IMR-90 (cell line): ENCODE data around the gene NME4. TPM values are rescaled to one million over a fixed set of nuclear protein-coding genes. Genes with fewer than 3 reads are reported as not detected.

ENCODE experiments used
- ATAC-seq: fragments of 200-7000 bp; cut with Tn5 transposase; 2 replicates; pipeline ENCODE4 v1.9.1; 2020; ENCODE audit warnings: low read depth, mild to moderate bottlenecking, moderate library complexity
- BruUV-seq: library from RNA; stranded (reverse); fragments of 400-500 nt; replicated peaks from 2 replicates; lab custom pipeline; 2021; lab: Mats Ljungman, UMichigan
- CTCF ChIA-PET: fragments of 300-600 bp; formaldehyde crosslinking; extraction: SDS; loops from one replicate; lab custom pipeline; 2021; ENCODE audit warnings: antibody characterized with exemption; lab: Yijun Ruan, JAX
- POLR2A ChIA-PET: fragments of 300-600 bp; sonication (Branson Sonifier 250); formaldehyde crosslinking; loops from one replicate; lab custom pipeline; 2022; ENCODE audit warnings: antibody characterized with exemption; ENCODE audit not compliant: unreplicated experiment; lab: Charles Lee
- DNase-seq: peaks from one replicate; pipeline ENCODE4 v3.0.0; 2013
- H2AFZ ChIP-seq: replicated peaks from 2 replicates; pipeline ENCODE3; 2013; ENCODE audit warnings: low read length, mild to moderate bottlenecking; ENCODE audit not compliant: poor library complexity
- H2AK5ac ChIP-seq: 2 replicates; pipeline ENCODE4 v1.6.1; 2013; ENCODE audit warnings: low read depth, low read length, inconsistent platforms
- H2AK9ac ChIP-seq: replicated peaks from 2 replicates; pipeline ENCODE3; 2013; ENCODE audit warnings: mild to moderate bottlenecking, low read depth, low read length, moderate library complexity; ENCODE audit not compliant: poor library complexity
- H2BK120ac ChIP-seq: 2 replicates; pipeline ENCODE4 v1.6.1; 2013; ENCODE audit warnings: low read depth, low read length, inconsistent platforms
- H2BK15ac ChIP-seq: 3 replicates; pipeline ENCODE4 v1.6.1; 2013; ENCODE audit warnings: low read depth, low read length, inconsistent platforms
- H2BK20ac ChIP-seq: 2 replicates; pipeline ENCODE4 v1.6.1; 2013; ENCODE audit warnings: low read depth, mild to moderate bottlenecking, inconsistent platforms, low read length, moderate library complexity
- H2BK5ac ChIP-seq: 2 replicates; pipeline ENCODE4 v1.6.1; 2013; ENCODE audit warnings: mild to moderate bottlenecking, low read depth, low read length, inconsistent platforms; ENCODE audit not compliant: poor library complexity, severe bottlenecking
- H3K14ac ChIP-seq: replicated peaks from 2 replicates; pipeline ENCODE4 v1.6.1; 2013; ENCODE audit warnings: low read depth, low read length, inconsistent platforms
- H3K18ac ChIP-seq: 2 replicates; pipeline ENCODE4 v1.6.1; 2013; ENCODE audit warnings: low read depth, low read length, control low read depth
- H3K23ac ChIP-seq: 2 replicates; pipeline ENCODE4 v1.6.1; 2013; ENCODE audit warnings: low read depth, low read length, inconsistent platforms
- H3K27ac ChIP-seq: 2 replicates; pipeline ENCODE4 v1.5.1; 2013; ENCODE audit warnings: mild to moderate bottlenecking, control low read depth, low read length; ENCODE audit not compliant: insufficient read depth
- H3K27me3 ChIP-seq: 2 replicates; pipeline ENCODE4 v1.6.1; 2013; ENCODE audit warnings: low read length; ENCODE audit not compliant: control insufficient read depth, insufficient read depth
- H3K36me3 ChIP-seq: 2 replicates; pipeline ENCODE4 v1.6.1; 2013; ENCODE audit warnings: low read length, mixed read lengths; ENCODE audit not compliant: control insufficient read depth, insufficient read depth
- H3K4ac ChIP-seq: 2 replicates; pipeline ENCODE4 v1.6.1; 2013; ENCODE audit warnings: low read depth, low read length, inconsistent platforms
- H3K4me1 ChIP-seq: 2 replicates; pipeline ENCODE4 v1.6.1; 2013; ENCODE audit warnings: low read length, mixed read lengths; ENCODE audit not compliant: control insufficient read depth, insufficient read depth
- H3K4me2 ChIP-seq: 2 replicates; pipeline ENCODE4 v1.6.1; 2013; ENCODE audit warnings: low read depth, mild to moderate bottlenecking, control low read depth, low read length, moderate library complexity
- H3K4me3 ChIP-seq: 2 replicates; pipeline ENCODE4 v1.5.1; 2013; ENCODE audit warnings: low read depth, mild to moderate bottlenecking, control low read depth, low read length, moderate library complexity; ENCODE audit not compliant: insufficient read depth
- H3K56ac ChIP-seq: 2 replicates; pipeline ENCODE4 v1.6.1; 2013; ENCODE audit warnings: low read length, inconsistent platforms; ENCODE audit not compliant: insufficient read depth; ENCODE audit errors: extremely low read depth
- H3K79me1 ChIP-seq, 2 experiments: 2 replicates each; pipeline ENCODE4 v1.6.1; 2013; ENCODE audit warnings: low read length in 2 of 2, inconsistent platforms in 1 of 2, low read depth in 1 of 2
- H3K9ac ChIP-seq: 2 replicates; pipeline ENCODE4 v1.6.1; 2013; ENCODE audit warnings: low read depth, low read length, control low read depth
- H3K9me1 ChIP-seq: 2 replicates; pipeline ENCODE4 v1.6.1; 2013; ENCODE audit warnings: low read length, inconsistent platforms; ENCODE audit not compliant: insufficient read depth
- H3K9me3 ChIP-seq: 2 replicates; pipeline ENCODE4 v1.6.1; 2013; ENCODE audit warnings: low read length; ENCODE audit not compliant: control insufficient read depth, insufficient read depth
- H4K20me1 ChIP-seq: 2 replicates; pipeline ENCODE4 v1.6.1; 2013; ENCODE audit warnings: low read length, inconsistent platforms; ENCODE audit not compliant: insufficient read depth
- H4K5ac ChIP-seq: 2 replicates; pipeline ENCODE4 v1.6.1; 2013; ENCODE audit warnings: mild to moderate bottlenecking, low read depth, low read length, control low read depth
- H4K8ac ChIP-seq, 2 experiments: 2 replicates each; pipeline ENCODE4 v1.6.1; 2013; ENCODE audit warnings: low read depth in 2 of 2, low read length in 2 of 2, control low read depth in 1 of 2, inconsistent platforms in 1 of 2
- H4K91ac ChIP-seq: 2 replicates; pipeline ENCODE4 v1.6.1; 2013; ENCODE audit warnings: low read depth, low read length, inconsistent platforms; ENCODE audit not compliant: insufficient read depth
- BHLHE40 ChIP-seq: fragments of 150-350 bp; IDR thresholded peaks from 2 replicates; pipeline ENCODE4 v1.6.1; 2016; ENCODE audit warnings: mild to moderate bottlenecking, low read depth, low read length
- ELK1 ChIP-seq: fragments of 150-350 bp; IDR thresholded peaks from 2 replicates; pipeline ENCODE4 v1.6.1; 2016; ENCODE audit warnings: low read depth, mild to moderate bottlenecking, low read length, moderate library complexity, borderline replicate concordance
- FOS ChIP-seq: fragments of 150-350 bp; IDR thresholded peaks from 2 replicates; pipeline ENCODE4 v1.6.1; 2016; ENCODE audit warnings: low read depth, low read length
- MAFK ChIP-seq: IDR thresholded peaks from 2 replicates; pipeline ENCODE4 v1.6.1; 2012; ENCODE audit warnings: low read depth, low read length, improper control_type of control experiment
- MAZ ChIP-seq: IDR thresholded peaks from 2 replicates; pipeline ENCODE4 v1.6.1; 2012; ENCODE audit warnings: low read depth, mild to moderate bottlenecking, low read length, improper control_type of control experiment, moderate library complexity, borderline replicate concordance
- MXI1 ChIP-seq: IDR thresholded peaks from 2 replicates; pipeline ENCODE4 v1.6.1; 2012; ENCODE audit warnings: low read depth, mild to moderate bottlenecking, low read length, moderate library complexity, borderline replicate concordance
- POLR2A ChIP-seq: IDR thresholded peaks from 2 replicates; pipeline ENCODE4 v1.6.1; 2012; ENCODE audit warnings: mild to moderate bottlenecking, low read depth, low read length
- RAD21 ChIP-seq: IDR thresholded peaks from 2 replicates; pipeline ENCODE4 v1.6.1; 2012; ENCODE audit warnings: low read length, improper control_type of control experiment
- RCOR1 ChIP-seq: IDR thresholded peaks from 2 replicates; pipeline ENCODE4 v1.6.1; 2012; ENCODE audit warnings: mild to moderate bottlenecking, low read length, improper control_type of control experiment; ENCODE audit not compliant: insufficient replicate concordance
- SMC3 ChIP-seq: fragments of 150-350 bp; IDR thresholded peaks from 2 replicates; pipeline ENCODE4 v1.6.1; 2016; ENCODE audit warnings: low read depth, mild to moderate bottlenecking, antibody characterized with exemption, low read length, moderate library complexity
- WGBS, 2 experiments: methylation state at CpG; one replicate each; pipeline versions ENCODE4 v1.1.5 to v1.1.7; 2013; ENCODE audit warnings: missing lambda C conversion rate in 2 of 2; ENCODE audit not compliant: insufficient read length in 1 of 2; ENCODE audit errors: extremely low coverage in 2 of 2; 5-methylcytosine and 5-hydroxymethylcytosine counted together
- dilution Hi-C: fragments of 300-500 bp; cut with HindIII; formaldehyde crosslinking; loops from one replicate; pipeline ENCODE4 v1.14.3; 2018; ENCODE audit warnings: low sequenced_read_pairs; ENCODE audit not compliant: unreplicated experiment
- in situ Hi-C: fragments of 300-500 bp; cut with MboI; formaldehyde crosslinking; loops from 3 replicates; pipeline ENCODE4 v1.14.3; 2019; ENCODE audit warnings: low sequenced_read_pairs, inconsistent platforms, mixed read lengths
- intact Hi-C: fragments of 100-400 bp; cut with micrococcal nuclease; formaldehyde crosslinking; loops from 2 replicates; pipeline ENCODE4 v1.10.0; 2022
- polyA plus RNA-seq, 3 experiments: library from polyadenylated mRNA; depleted of rRNA; stranded (reverse); fragments of >200 nt; gene quantifications; 2 replicates each; pipeline ENCODE4 v1.2.3, GENCODE V29; 2012; ENCODE audit warnings: low replicate concordance in 1 of 3
- total RNA-seq: library from RNA; depleted of rRNA; stranded (reverse); fragments of >200 nt; gene quantifications from 2 replicates; pipeline ENCODE4 v1.2.3, GENCODE V29; 2012
- TF ChIP-seq, protein P1 (sequence below): fragments of 150-350 bp; IDR thresholded peaks from 2 replicates; pipeline ENCODE4 v1.6.1; 2017; ENCODE audit warnings: mild to moderate bottlenecking, antibody characterized with exemption, low read length, low read depth

NME4 gene
- total and polyA plus RNA-seq, 2 of the 4 experiments (the other 2 are of a cell fraction) = 124 to 288 TPM

GRCh38 chr16:372302-372983, 24.6 kb upstream of the NME4 start:
- H4K20me1 ChIP-seq = no peaks in the 10 kb centered on the region
- no peak overlapping the region for H3K9ac ChIP-seq
- no peak overlapping the region for H3K56ac ChIP-seq
- H3K23ac ChIP-seq = no peak overlapping the region
- H2AFZ ChIP-seq = no peak overlapping the region
- ATAC-seq (no peak), DNase-seq (no peak)
- dilution Hi-C loops = no loop called here
- no peak overlapping the region for H3K18ac ChIP-seq
- H4K5ac ChIP-seq = no peak overlapping the region
- no peak for TF ChIP-seq SMC3
- TF ChIP-seq, protein P1, sequence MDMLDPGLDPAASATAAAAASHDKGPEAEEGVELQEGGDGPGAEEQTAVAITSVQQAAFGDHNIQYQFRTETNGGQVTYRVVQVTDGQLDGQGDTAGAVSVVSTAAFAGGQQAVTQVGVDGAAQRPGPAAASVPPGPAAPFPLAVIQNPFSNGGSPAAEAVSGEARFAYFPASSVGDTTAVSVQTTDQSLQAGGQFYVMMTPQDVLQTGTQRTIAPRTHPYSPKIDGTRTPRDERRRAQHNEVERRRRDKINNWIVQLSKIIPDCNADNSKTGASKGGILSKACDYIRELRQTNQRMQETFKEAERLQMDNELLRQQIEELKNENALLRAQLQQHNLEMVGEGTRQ = no peak
- TF ChIP-seq FOS = no peak
- no peak for TF ChIP-seq MAZ
- no peak for TF ChIP-seq ELK1
- no peak for TF ChIP-seq POLR2A
- no peak for TF ChIP-seq MAFK
- no peak for TF ChIP-seq RAD21
- TF ChIP-seq MXI1 = no peak
- no peak for TF ChIP-seq RCOR1
- no peak for TF ChIP-seq BHLHE40
- H3K14ac ChIP-seq = no peak overlapping the region
- H3K27me3 ChIP-seq = no peaks in the 10 kb centered on the region
- no peak overlapping the region for H2AK5ac ChIP-seq
- H2BK120ac ChIP-seq = no peak overlapping the region
- H4K91ac ChIP-seq = no peak overlapping the region
- no peak overlapping the region for H3K27ac ChIP-seq
- H3K4me2 ChIP-seq = no peak overlapping the region
- H3K79me1 ChIP-seq = peaks cover 4 to 11% of the 10 kb centered on the region in 2 experiments; a peak in 2 of 4 replicates
- H3K36me3 ChIP-seq = peaks cover 75% of the 10 kb centered on the region
- H2BK20ac ChIP-seq = no peak overlapping the region
- in situ Hi-C loops = no loop called here
- no peak overlapping the region for H3K4me3 ChIP-seq
- no peak overlapping the region for H3K4ac ChIP-seq
- H2BK5ac ChIP-seq = no peak overlapping the region
- H2AK9ac ChIP-seq = no peak overlapping the region
- H4K8ac ChIP-seq = no peak overlapping the region
- 90% methylated on average over 11 of the region's 19 CpGs; no CpG with 5 or more reads in 1 of the 2 experiments for WGBS, 2 experiments
- BruUV-seq = no TSS peak
- no peak overlapping the region for H2BK15ac ChIP-seq
- intact Hi-C loops = no loop called here
- no peaks in the 10 kb centered on the region for H3K9me3 ChIP-seq
- ChIA-PET CTCF (no interaction called here), POLR2A (no interaction called here)
- H3K4me1 ChIP-seq = peaks cover 7% of the 10 kb centered on the region; the same call in 1 of the 2 replicates
- no peaks in the 10 kb centered on the region for H3K9me1 ChIP-seq
